Measurements from ENCODE around the gene CCDC60. TPM values are rescaled to one million over a fixed set of nuclear protein-coding genes. Genes with fewer than 3 reads are reported as not detected.

CCDC60 gene
- total and polyA plus RNA-seq, 12 donors: not detected

GRCh38 chr12:119406811-119407210 lies 72.3 kb downstream of the CCDC60 start:
- intact Hi-C loops (cut with DNase I): no loop called here
- 67 to 76% (median 73%) methylated on average over 4 of the region's 4 CpGs for WGBS, 4 donors
- H3K36me3 ChIP-seq (replicated peaks in 1 of 2): no peaks in the 10 kb centered on the region
- H3K27me3 ChIP-seq: no peaks in the 10 kb centered on the region
- no peaks in the 10 kb centered on the region for H3K4me1 ChIP-seq (replicated peaks in 1 of 2)
- no peaks in the 10 kb centered on the region for H3K9me3 ChIP-seq (replicated peaks in 1 of 3)
- H3K27ac ChIP-seq: no peak overlapping the region
- TF ChIP-seq CTCF (IDR thresholded peaks at IDR 0.05) (no peak), POLR2A (IDR thresholded peaks at IDR 0.05) (no peak)
- DNase-seq: no peak
- no peak overlapping the region for H3K4me3 ChIP-seq

- intact Hi-C loops (cut with DNase I): no loop called here
- no peak overlapping the region for H3K4me3 ChIP-seq
- H3K36me3 ChIP-seq (replicated peaks in 1 of 2): no peaks in the 10 kb centered on the region
- WGBS, 4 donors: 79 to 94% (median 86%) methylated on average over 4 of the region's 4 CpGs
- no peak overlapping the region for H3K27ac ChIP-seq
- TF ChIP-seq CTCF (IDR thresholded peaks at IDR 0.05) (no peak), POLR2A (IDR thresholded peaks at IDR 0.05) (no peak)
- H3K27me3 ChIP-seq: no peaks in the 10 kb centered on the region
- H3K4me1 ChIP-seq (replicated peaks in 1 of 2): no peaks in the 10 kb centered on the region
- no peak for DNase-seq
- no peaks in the 10 kb centered on the region for H3K9me3 ChIP-seq (replicated peaks in 1 of 3)
These were observed 74.5 kb downstream of the CCDC60 start for GRCh38 chr12:119409043-119409442.

- Histone ChIP-seq H3K9me3 (replicated peaks in 1 of 3) (no peaks in the 10 kb centered on the region), H3K36me3 (replicated peaks in 1 of 2) (no peaks in the 10 kb centered on the region), H3K4me3 (no peak overlapping the region), H3K27ac (no peak overlapping the region), H3K27me3 (no peaks in the 10 kb centered on the region), H3K4me1 (replicated peaks in 1 of 2) (no peaks in the 10 kb centered on the region)
- intact Hi-C loops (cut with DNase I): loop anchor here in 1 of 2 donors (5.0 kb wide), 1 partner anchor 293 kb away; no protein-coding TSS in a partner anchor
- no peak for DNase-seq
- 53 to 75% (median 68%) methylated on average over 5 of the region's 5 CpGs for WGBS, 4 donors
- TF ChIP-seq POLR2A (IDR thresholded peaks at IDR 0.05) (no peak), CTCF (IDR thresholded peaks at IDR 0.05) (no peak)
These were observed 75.9 kb downstream of the CCDC60 start for GRCh38 chr12:119410396-119410795.

- 35 to 39% (median 37%) methylated on average over 4 of the region's 4 CpGs for WGBS, 4 donors
- H3K4me3 ChIP-seq: no peak overlapping the region
- no peaks in the 10 kb centered on the region for H3K27me3 ChIP-seq
- H3K27ac ChIP-seq: no peak overlapping the region
- no peaks in the 10 kb centered on the region for H3K9me3 ChIP-seq (replicated peaks in 1 of 3)
- H3K36me3 ChIP-seq (replicated peaks in 1 of 2): no peaks in the 10 kb centered on the region
- no peak for DNase-seq
- intact Hi-C loops (cut with DNase I): loop anchor here (2.0 to 5.0 kb wide), 2 partner anchors 295 to 298 kb away; no protein-coding TSS in a partner anchor
- H3K4me1 ChIP-seq (replicated peaks in 1 of 2): no peaks in the 10 kb centered on the region
- TF ChIP-seq CTCF (IDR thresholded peaks at IDR 0.05): no peak
- TF ChIP-seq POLR2A (IDR thresholded peaks at IDR 0.05): no peak
These were observed 77.8 kb downstream of the CCDC60 start for GRCh38 chr12:119412306-119412705.

Measured in adrenal gland (tissue), 12 donors.